D721Med (cell line): Measurements from ENCODE around the gene ZNF407.
"Not testable (repeated sequence)": the region's sequence is repeated elsewhere in the genome, so short reads cannot be mapped to it uniquely, and the experiment has no call there.

Source experiments
- DNase-seq: peaks from one replicate; pipeline ENCODE4 v3.0.0; 2011; ENCODE audit warnings: low spot score; ENCODE audit not compliant: insufficient read length
- FAIRE-seq: peaks from 2 replicates; lab custom pipeline; 2011; peaks lifted over from hg19 to GRCh38; lab: Jason Lieb, UNC
- TF ChIP-seq, protein P1 (sequence below): IDR thresholded peaks from 2 replicates; pipeline ENCODE4 v1.5.1; 2012; ENCODE audit warnings: mild to moderate bottlenecking, control low read depth; ENCODE audit not compliant: insufficient read depth; ENCODE audit errors: missing control alignments

Gene ZNF407

DNA sequence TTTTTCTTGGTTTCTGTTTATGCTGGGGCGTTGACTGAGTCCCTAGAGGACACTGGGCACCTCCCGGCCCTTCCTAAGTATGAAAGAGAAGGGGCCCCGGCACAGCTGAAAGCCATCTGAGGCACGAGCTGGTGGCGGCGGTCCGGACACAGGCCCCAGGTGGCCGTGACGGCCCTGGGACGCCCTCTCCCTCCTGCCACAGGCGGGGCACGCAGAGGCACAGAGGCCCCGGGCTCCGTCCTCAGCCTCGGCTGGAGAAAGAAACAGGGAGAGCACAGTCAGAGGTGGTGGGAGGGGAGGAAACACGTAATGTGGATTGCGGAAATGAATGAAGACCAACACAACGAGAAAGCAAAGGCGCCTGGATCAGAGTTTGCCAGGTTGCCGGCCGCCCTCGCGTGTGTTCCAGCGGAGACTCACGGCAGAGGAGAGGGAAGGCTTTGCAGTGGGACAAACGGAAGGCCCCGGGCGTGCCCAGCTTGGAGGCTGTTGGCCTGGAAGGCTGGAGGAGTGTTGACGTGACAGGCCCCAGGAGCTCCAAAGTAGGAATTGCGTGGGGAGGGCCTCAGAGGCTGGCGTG lies 492.2 kb downstream of the ZNF407 start:
- DNase-seq (no peak), FAIRE-seq (no peak)
- TF ChIP-seq, protein P1, sequence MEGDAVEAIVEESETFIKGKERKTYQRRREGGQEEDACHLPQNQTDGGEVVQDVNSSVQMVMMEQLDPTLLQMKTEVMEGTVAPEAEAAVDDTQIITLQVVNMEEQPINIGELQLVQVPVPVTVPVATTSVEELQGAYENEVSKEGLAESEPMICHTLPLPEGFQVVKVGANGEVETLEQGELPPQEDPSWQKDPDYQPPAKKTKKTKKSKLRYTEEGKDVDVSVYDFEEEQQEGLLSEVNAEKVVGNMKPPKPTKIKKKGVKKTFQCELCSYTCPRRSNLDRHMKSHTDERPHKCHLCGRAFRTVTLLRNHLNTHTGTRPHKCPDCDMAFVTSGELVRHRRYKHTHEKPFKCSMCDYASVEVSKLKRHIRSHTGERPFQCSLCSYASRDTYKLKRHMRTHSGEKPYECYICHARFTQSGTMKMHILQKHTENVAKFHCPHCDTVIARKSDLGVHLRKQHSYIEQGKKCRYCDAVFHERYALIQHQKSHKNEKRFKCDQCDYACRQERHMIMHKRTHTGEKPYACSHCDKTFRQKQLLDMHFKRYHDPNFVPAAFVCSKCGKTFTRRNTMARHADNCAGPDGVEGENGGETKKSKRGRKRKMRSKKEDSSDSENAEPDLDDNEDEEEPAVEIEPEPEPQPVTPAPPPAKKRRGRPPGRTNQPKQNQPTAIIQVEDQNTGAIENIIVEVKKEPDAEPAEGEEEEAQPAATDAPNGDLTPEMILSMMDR = no peak

GRCh38 chr18:75090336-75090735 lies 492.7 kb downstream of the ZNF407 start:
- TF ChIP-seq, protein P1 = no peak
- FAIRE-seq = no peak
- DNase-seq = no peak

DNA sequence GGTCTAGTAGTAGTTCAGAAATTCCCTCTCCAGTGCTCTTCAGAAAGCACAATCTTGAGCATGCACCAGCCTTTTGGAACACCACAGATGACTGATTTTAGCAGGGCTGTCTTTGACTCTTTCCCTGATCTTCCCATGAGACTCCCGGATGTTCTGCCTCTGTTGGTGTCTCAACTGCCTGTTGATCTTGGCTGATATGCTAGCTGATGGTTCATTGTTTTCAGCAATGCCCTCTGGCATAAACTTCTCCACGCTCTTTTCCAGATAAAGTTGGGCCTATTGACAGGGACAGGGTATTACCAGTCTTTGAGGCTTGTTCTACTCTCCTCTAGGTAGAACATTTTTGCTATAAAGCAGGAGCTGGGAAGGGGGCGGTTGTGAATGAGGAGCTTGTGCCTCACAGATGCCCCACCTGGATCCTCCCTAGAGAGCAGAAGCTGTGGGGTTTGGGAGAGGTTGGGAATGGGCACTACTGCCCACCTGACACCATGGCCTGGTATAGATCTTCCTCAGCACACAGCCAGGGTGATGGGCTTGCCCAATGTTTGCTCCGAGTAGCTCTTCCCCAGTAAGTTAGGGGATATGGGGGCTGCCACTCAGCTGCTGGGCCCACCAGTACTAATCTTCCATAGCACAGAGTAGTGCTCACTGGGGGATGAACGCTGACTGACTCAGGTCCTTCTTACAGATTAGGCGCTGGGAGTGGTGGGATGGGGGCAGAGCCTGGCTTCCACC lies 500.0 kb downstream of the ZNF407 start:
- FAIRE-seq (no peak), DNase-seq (no peak)
- TF ChIP-seq, protein P1 = no peak

DNA sequence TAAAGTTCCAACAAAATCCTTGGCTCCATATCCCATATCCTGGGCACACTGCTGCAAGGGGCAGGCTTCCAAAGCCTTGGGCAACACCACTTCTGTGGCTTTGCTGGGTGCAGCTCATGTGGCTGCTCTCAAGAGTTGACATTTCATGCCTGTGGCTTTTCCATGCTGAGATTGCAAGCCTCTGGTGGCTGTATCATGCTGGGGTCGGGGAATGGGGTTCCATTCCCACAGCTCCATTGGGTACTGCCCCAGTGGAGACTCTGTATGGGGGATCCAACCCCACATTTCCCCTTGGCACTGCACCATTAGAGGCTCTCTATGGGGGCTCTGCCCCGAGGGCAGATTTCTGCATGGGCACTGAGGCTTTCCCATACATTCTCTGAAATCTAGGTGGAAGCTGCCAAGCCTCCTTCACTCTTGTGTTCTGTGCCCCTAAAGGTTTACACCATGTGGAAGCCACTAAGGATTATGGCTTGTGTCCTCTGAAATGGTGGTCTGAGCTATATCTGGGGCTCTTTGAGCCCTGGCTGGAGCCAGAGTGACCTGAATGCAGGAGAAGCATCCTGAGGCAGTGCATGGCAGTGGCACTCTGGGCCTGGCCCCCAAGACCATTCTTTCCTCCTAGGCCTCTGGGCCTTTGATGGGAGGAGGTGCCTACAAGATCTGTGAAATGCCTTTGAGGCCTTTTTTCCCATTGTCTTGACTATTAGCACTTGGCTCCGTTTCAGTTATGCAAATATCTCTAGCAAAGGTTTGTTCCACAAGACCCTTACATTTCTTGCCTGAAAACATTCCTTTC lies 503.4 kb downstream of the ZNF407 start:
- FAIRE-seq (no peak), DNase-seq (no peak)
- TF ChIP-seq, protein P1 = no peak

GRCh38 chr18:75101916-75102315 lies 504.2 kb downstream of the ZNF407 start:
- TF ChIP-seq, protein P1 = no peak
- DNase-seq (no peak), FAIRE-seq (no peak)

DNA sequence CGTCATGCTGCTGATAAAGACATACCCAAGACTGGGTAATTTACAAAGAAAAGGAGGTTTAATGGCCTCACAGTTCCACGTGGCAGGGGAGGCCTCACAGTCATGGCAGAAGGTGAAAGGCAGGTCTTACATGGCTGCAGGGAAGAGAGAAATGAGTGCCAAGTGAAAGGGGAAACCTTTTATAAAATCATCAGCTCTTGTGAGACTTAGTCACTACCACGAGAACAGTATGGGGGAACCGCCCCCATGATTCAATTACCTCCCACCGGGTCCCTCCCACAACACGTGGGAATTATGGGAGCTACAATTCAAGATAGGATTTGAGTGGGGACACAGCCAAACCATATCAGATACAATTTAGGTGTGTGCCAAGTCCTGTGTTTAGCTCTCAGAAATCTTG lies 506.4 kb downstream of the ZNF407 start:
- DNase-seq, FAIRE-seq: not testable (repeated sequence)

DNA sequence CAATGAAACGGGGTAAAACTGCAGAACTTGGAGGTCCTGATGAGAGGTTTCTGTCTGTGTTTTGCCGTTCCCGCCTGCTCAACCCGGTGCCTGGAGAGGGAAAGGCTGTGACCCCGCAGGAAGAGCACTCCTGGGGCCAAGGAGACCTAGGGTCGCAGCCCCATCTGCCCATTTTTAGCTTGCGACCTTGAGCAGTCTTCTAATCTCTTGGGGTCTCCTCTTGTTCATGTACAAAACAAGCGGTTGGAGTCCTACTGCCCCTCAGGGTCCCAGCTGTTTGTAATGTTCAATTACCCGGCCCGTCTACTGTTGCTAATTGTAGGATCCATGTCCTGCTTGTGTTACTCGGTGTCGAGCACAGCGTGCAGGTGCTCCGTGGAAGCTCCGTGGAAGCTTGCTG lies 506.8 kb downstream of the ZNF407 start:
- FAIRE-seq = no peak
- no peak for DNase-seq
- TF ChIP-seq, protein P1 = no peak
